ENCODE measurements around the gene CPNE1. TPM values are rescaled to one million over a fixed set of nuclear protein-coding genes. Genes with fewer than 3 reads are reported as not detected.

Gene CPNE1
- total RNA-seq, 1 experiment from 2014 or later, result 174 TPM

GRCh38 chr20:35600176-35600992, 64.3 kb downstream of the CPNE1 start:
- DNase-seq (ENCODE audit: low spot score), result no peak

GRCh38 chr20:35599776-35600120, 65.0 kb downstream of the CPNE1 start:
- no peak for DNase-seq (ENCODE audit: low spot score)

GRCh38 chr20:35598899-35599775, 65.6 kb downstream of the CPNE1 start:
- no peak for DNase-seq (ENCODE audit: low spot score)

GRCh38 chr20:35598476-35598875, 66.2 kb downstream of the CPNE1 start:
- no peak for DNase-seq (ENCODE audit: low spot score)

- no peak for DNase-seq (ENCODE audit: low spot score)
Observed at GRCh38 chr20:35597186-35597585, 67.5 kb downstream of the CPNE1 start.

GRCh38 chr20:35595901-35596300, 68.8 kb downstream of the CPNE1 start:
- no peak for DNase-seq (ENCODE audit: low spot score)

- DNase-seq (ENCODE audit: low spot score), result no peak
Observed at GRCh38 chr20:35595456-35595855, 69.2 kb downstream of the CPNE1 start.

GRCh38 chr20:35592339-35592974, 72.2 kb downstream of the CPNE1 start:
- no peak for DNase-seq (ENCODE audit: low spot score)

- DNase-seq (ENCODE audit: low spot score), result no peak
Observed at GRCh38 chr20:35588397-35588796, 76.3 kb downstream of the CPNE1 start.

GRCh38 chr20:35587436-35587835, 77.3 kb downstream of the CPNE1 start:
- no peak for DNase-seq (ENCODE audit: low spot score)

- no peak for DNase-seq (ENCODE audit: low spot score)
Observed at GRCh38 chr20:35586751-35587425, 77.8 kb downstream of the CPNE1 start.

GRCh38 chr20:35583636-35584560, 80.8 kb downstream of the CPNE1 start:
- DNase-seq (ENCODE audit: low spot score), result no peak

GRCh38 chr20:35582741-35583404, 81.8 kb downstream of the CPNE1 start:
- no peak for DNase-seq (ENCODE audit: low spot score)

- no peak for DNase-seq (ENCODE audit: low spot score)
Observed at GRCh38 chr20:35582131-35582530, 82.6 kb downstream of the CPNE1 start.

GRCh38 chr20:35579196-35579595, 85.5 kb downstream of the CPNE1 start:
- no peak for DNase-seq (ENCODE audit: low spot score)

GRCh38 chr20:35578469-35578868, 86.2 kb downstream of the CPNE1 start:
- no peak for DNase-seq (ENCODE audit: low spot score)

GRCh38 chr20:35576816-35577215, 87.9 kb downstream of the CPNE1 start:
- no peak for DNase-seq (ENCODE audit: low spot score)

Data from H4 (cell line).